Keratinocyte (primary cell): ENCODE results near the gene SNCB. TPM values are rescaled to one million over a fixed set of nuclear protein-coding genes. Genes with fewer than 3 reads are reported as not detected.

ENCODE experiments used
- DNase-seq: peaks from one replicate; pipeline ENCODE4 v3.0.0-alpha.2; 2011; ENCODE audit warnings: low read depth, missing footprints, low spot score
- FAIRE-seq: peaks from 2 replicates; lab custom pipeline; 2011; peaks lifted over from hg19 to GRCh38; lab: Jason Lieb, UNC
- H2AFZ ChIP-seq: 2 replicates; pipeline ENCODE4 v1.6.0; 2012; ENCODE audit warnings: low read length, control low read depth, inconsistent platforms; ENCODE audit not compliant: control insufficient read depth
- H3K27ac ChIP-seq: 2 replicates; pipeline ENCODE4 v1.5.1; 2011; ENCODE audit warnings: low read length; ENCODE audit not compliant: control insufficient read depth, insufficient read depth
- H3K27me3 ChIP-seq: 3 replicates; pipeline ENCODE4 v1.6.0; 2011; ENCODE audit warnings: low read length; ENCODE audit not compliant: control insufficient read depth, insufficient read depth; ENCODE audit errors: extremely low read depth
- H3K36me3 ChIP-seq, 2 experiments: 2 replicates in 1 of 2; 3 replicates in 1 of 2; pipeline ENCODE4 v1.5.1; 2011; ENCODE audit warnings: low read length in 2 of 2, mild to moderate bottlenecking in 1 of 2; ENCODE audit not compliant: control insufficient read depth in 2 of 2, insufficient read depth in 2 of 2; ENCODE audit errors: extremely low read depth in 1 of 2
- H3K4me1 ChIP-seq: 3 replicates; pipeline ENCODE4 v1.5.1; 2011; ENCODE audit warnings: low read length; ENCODE audit not compliant: control insufficient read depth, insufficient read depth; ENCODE audit errors: extremely low read depth
- H3K4me2 ChIP-seq: 3 replicates; pipeline ENCODE4 v1.6.0; 2011; ENCODE audit warnings: low read depth, low read length; ENCODE audit not compliant: control insufficient read depth, insufficient read depth; ENCODE audit errors: extremely low read depth
- H3K4me3 ChIP-seq, 3 experiments: fragments of 200-600 bp in 1 of 3; sonication (generic) in 1 of 3; 2 replicates in 2 of 3; 3 replicates in 1 of 3; pipeline ENCODE4 v1.5.1; 2011 to 2016; ENCODE audit warnings: low read length in 3 of 3, mild to moderate bottlenecking in 3 of 3, control low read depth in 2 of 3, inconsistent platforms in 1 of 3, low read depth in 1 of 3, mixed read lengths in 1 of 3, mixed run types in 1 of 3, moderate library complexity in 1 of 3; ENCODE audit not compliant: control insufficient read depth in 2 of 3, insufficient read depth in 2 of 3; ENCODE audit errors: extremely low read depth in 1 of 3
- H3K79me2 ChIP-seq: 2 replicates; pipeline ENCODE4 v1.6.0; 2012; ENCODE audit warnings: low read length; ENCODE audit not compliant: control insufficient read depth, insufficient read depth
- H3K9ac ChIP-seq: 3 replicates; pipeline ENCODE4 v1.6.0; 2011; ENCODE audit warnings: low read length; ENCODE audit not compliant: control insufficient read depth, insufficient read depth; ENCODE audit errors: extremely low read depth
- H3K9me1 ChIP-seq: 3 replicates; pipeline ENCODE4 v1.6.0; 2011; ENCODE audit warnings: low read length; ENCODE audit not compliant: control insufficient read depth, insufficient read depth; ENCODE audit errors: extremely low read depth
- H3K9me3 ChIP-seq: 2 replicates; pipeline ENCODE4 v1.5.1; 2012; ENCODE audit warnings: low read depth, low read length; ENCODE audit not compliant: control insufficient read depth
- H4K20me1 ChIP-seq: 3 replicates; pipeline ENCODE4 v1.6.0; 2011; ENCODE audit warnings: low read length; ENCODE audit not compliant: control insufficient read depth, insufficient read depth; ENCODE audit errors: extremely low read depth
- CTCF ChIP-seq, 3 experiments: IDR thresholded peaks in 1 of 3; conservative IDR thresholded peaks in 1 of 3; optimal IDR thresholded peaks in 1 of 3; 2 replicates in 2 of 3; 3 replicates in 1 of 3; pipeline versions ENCODE3 to v1.5.1; 2011; ENCODE audit warnings: low read length in 3 of 3, mild to moderate bottlenecking in 3 of 3, moderate library complexity in 2 of 3, control low read depth in 1 of 3, inconsistent platforms in 1 of 3; ENCODE audit not compliant: insufficient read depth in 2 of 3; ENCODE audit errors: extremely low read depth in 1 of 3
- EZH2 ChIP-seq: IDR thresholded peaks from one replicate; pipeline ENCODE4 v1.6.1; 2012; ENCODE audit warnings: inconsistent platforms, mild to moderate bottlenecking, low read length, moderate library complexity
- dilution Hi-C: fragments of 300-500 bp; cut with MboI; formaldehyde crosslinking; loops from one replicate; pipeline ENCODE4 v1.7.0; 2020; ENCODE audit warnings: low sequenced_read_pairs; ENCODE audit not compliant: extremely low pct_ligation_motif_present
- polyA plus RNA-seq, 5 experiments: library from polyadenylated mRNA; depleted of rRNA in 3 of 5; stranded (reverse) in 3 of 5; stranded (forward) in 1 of 5; unstranded in 1 of 5; fragments of >200 nt; gene quantifications; 1 replicate in 1 of 5; 2 replicates in 3 of 5; 3 replicates in 1 of 5; pipeline versions ENCODE4 v1.2.1 to v1.2.3, GENCODE V29; 2011 to 2012; ENCODE audit warnings: missing spikeins in 2 of 5, low read depth in 1 of 5, low replicate concordance in 1 of 5

SNCB gene
- polyA plus RNA-seq, 1 donor (not counting 4 experiments of a cell fraction or from before 2014, with no cell fraction given): 0.69 TPM

GRCh38 chr5:176594554-176594953 lies 35.8 kb downstream of the SNCB start:
- H3K9me3 ChIP-seq: peaks cover 6% of the 10 kb centered on the region
- H3K4me3 ChIP-seq: no peak overlapping the region
- H3K9ac ChIP-seq: no peak overlapping the region
- dilution Hi-C loops: no loop called here
- no peaks in the 10 kb centered on the region for H3K79me2 ChIP-seq
- H3K27ac ChIP-seq: no peak overlapping the region
- no peaks in the 10 kb centered on the region for H4K20me1 ChIP-seq
- H2AFZ ChIP-seq: no peak overlapping the region
- H3K36me3 ChIP-seq: peaks cover 3 to 4% of the 10 kb centered on the region in 2 experiments
- FAIRE-seq (no peak), DNase-seq (no peak)
- H3K9me1 ChIP-seq: no peaks in the 10 kb centered on the region
- no peaks in the 10 kb centered on the region for H3K27me3 ChIP-seq
- H3K4me2 ChIP-seq: no peak overlapping the region
- TF ChIP-seq CTCF (optimal IDR thresholded peaks at IDR 0.05 in 1 of 3, IDR thresholded peaks at IDR 0.05 in 1 of 3, conservative IDR thresholded peaks at IDR 0.05 in 1 of 3; ENCODE audit: extremely low read depth in 1 of 3, insufficient read depth in 2 of 3, low read length in 3 of 3): no peak
- no peak for TF ChIP-seq EZH2
- peaks cover 8% of the 10 kb centered on the region for H3K4me1 ChIP-seq

DNA sequence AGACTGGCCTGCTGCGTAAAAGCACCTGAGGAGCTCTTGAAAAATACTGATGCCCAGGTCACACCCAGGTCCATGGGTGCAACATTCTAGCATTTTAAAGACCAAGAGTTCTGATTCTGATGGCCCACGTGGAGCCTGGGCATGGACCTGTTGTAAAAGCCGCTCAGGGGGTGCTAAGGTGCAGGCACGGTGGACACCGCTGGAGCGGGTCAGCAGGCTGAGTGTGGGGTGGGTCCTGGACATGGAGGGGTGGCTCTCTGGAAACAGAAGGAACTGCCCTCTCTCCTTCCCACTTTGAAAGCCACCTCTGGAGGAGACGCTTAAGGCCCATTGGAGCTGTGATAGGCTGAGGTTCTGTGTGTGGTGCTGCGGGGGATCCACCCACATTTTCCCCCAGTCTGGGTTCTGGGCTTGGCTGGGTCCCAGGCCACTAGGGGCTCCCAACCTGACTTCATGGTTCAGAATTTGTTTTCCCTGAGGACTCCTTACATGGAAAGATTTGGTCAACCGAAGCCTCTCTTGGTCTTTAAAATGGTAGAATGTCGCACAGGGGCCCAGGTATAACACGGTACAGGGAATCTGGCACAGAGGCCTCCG lies 37.0 kb downstream of the SNCB start:
- H2AFZ ChIP-seq: no peak overlapping the region
- peaks cover 8% of the 10 kb centered on the region for H3K4me1 ChIP-seq
- H3K9ac ChIP-seq: no peak overlapping the region
- H4K20me1 ChIP-seq: no peaks in the 10 kb centered on the region
- H3K27me3 ChIP-seq: no peaks in the 10 kb centered on the region
- peaks cover 0 to 2% of the 10 kb centered on the region in 2 experiments for H3K36me3 ChIP-seq
- DNase-seq (no peak), FAIRE-seq (no peak)
- H3K9me3 ChIP-seq: peaks cover 6% of the 10 kb centered on the region
- no peak overlapping the region for H3K27ac ChIP-seq
- H3K9me1 ChIP-seq: no peaks in the 10 kb centered on the region
- H3K4me2 ChIP-seq: no peak overlapping the region
- dilution Hi-C loops: no loop called here
- no peak overlapping the region for H3K4me3 ChIP-seq
- TF ChIP-seq EZH2 (no peak), CTCF (optimal IDR thresholded peaks at IDR 0.05 in 1 of 3, IDR thresholded peaks at IDR 0.05 in 1 of 3, conservative IDR thresholded peaks at IDR 0.05 in 1 of 3; ENCODE audit: extremely low read depth in 1 of 3, insufficient read depth in 2 of 3, low read length in 3 of 3) (no peak)
- no peaks in the 10 kb centered on the region for H3K79me2 ChIP-seq
